PC-3 (cell line): ENCODE data around the gene MSRB2.

Source experiments
- EZH2 ChIP-seq: fragments of 300-600 bp; sonication (generic); IDR thresholded peaks from one replicate; pipeline ENCODE4 v1.6.1; 2017; ENCODE audit warnings: antibody characterized with exemption, mild to moderate bottlenecking, low read length; ENCODE audit not compliant: unreplicated experiment
- EZH2phosphoT487 ChIP-seq: fragments of 300-600 bp; sonication (generic); IDR thresholded peaks from 2 replicates; pipeline ENCODE4 v1.6.1; 2018; ENCODE audit warnings: mild to moderate bottlenecking, antibody characterized with exemption, low read length, borderline replicate concordance
- TF ChIP-seq, protein P1 (sequence below): fragments of 300-600 bp; sonication (generic); conservative IDR thresholded peaks from 2 replicates; pipeline ENCODE4 v1.5.1; 2017; ENCODE audit warnings: antibody characterized with exemption, low read depth, mild to moderate bottlenecking, low read length

DNA sequence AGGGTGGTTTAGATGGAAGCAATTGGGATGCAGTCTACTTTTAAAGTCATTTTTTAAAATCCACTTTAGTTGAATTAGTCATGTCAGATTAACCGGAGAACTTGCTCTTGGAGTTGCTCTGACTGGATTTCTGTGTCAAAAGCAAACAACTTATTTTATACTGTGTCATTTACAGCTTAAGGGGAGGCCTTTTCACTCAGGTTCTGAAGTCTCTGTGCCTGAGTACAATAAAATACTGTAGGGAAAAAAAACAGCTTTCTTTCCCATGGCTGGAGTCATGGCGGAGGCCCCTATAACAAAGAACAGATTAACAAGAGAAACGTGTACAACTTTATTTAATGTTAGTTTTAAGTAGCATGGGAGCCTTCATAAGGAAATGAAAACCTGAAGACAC, 39.2 kb upstream of the MSRB2 start:
- no peak for TF ChIP-seq EZH2phosphoT487
- TF ChIP-seq, protein P1, sequence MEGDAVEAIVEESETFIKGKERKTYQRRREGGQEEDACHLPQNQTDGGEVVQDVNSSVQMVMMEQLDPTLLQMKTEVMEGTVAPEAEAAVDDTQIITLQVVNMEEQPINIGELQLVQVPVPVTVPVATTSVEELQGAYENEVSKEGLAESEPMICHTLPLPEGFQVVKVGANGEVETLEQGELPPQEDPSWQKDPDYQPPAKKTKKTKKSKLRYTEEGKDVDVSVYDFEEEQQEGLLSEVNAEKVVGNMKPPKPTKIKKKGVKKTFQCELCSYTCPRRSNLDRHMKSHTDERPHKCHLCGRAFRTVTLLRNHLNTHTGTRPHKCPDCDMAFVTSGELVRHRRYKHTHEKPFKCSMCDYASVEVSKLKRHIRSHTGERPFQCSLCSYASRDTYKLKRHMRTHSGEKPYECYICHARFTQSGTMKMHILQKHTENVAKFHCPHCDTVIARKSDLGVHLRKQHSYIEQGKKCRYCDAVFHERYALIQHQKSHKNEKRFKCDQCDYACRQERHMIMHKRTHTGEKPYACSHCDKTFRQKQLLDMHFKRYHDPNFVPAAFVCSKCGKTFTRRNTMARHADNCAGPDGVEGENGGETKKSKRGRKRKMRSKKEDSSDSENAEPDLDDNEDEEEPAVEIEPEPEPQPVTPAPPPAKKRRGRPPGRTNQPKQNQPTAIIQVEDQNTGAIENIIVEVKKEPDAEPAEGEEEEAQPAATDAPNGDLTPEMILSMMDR = no peak
- no peak for TF ChIP-seq EZH2
